Neural cell (in vitro differentiated cells): ENCODE results near the gene RPL38. TPM values are rescaled to one million over a fixed set of nuclear protein-coding genes. Genes with fewer than 3 reads are reported as not detected.

ENCODE experiments used
- H2AFZ ChIP-seq: fragments of 200-600, 300-800 bp; sonication (generic), shearing (Covaris generic); 2 replicates; pipeline ENCODE4 v1.6.0; 2014; ENCODE audit warnings: low read depth, mild to moderate bottlenecking, antibody characterized with exemption, low read length, moderate library complexity
- H3F3A ChIP-seq: fragments of 200-600 bp; shearing (Covaris generic); 2 replicates; pipeline ENCODE4 v1.6.1; 2016; ENCODE audit warnings: mild to moderate bottlenecking, moderate library complexity, mixed read lengths, antibody characterized with exemption, low read length; ENCODE audit not compliant: insufficient read depth, poor library complexity, severe bottlenecking
- H3K27ac ChIP-seq: fragments of 200-600, 300-800 bp; sonication (generic), shearing (Covaris generic); 2 replicates; pipeline ENCODE4 v1.5.1; 2014; ENCODE audit warnings: mild to moderate bottlenecking, low read length, moderate library complexity
- H3K27me3 ChIP-seq: fragments of 300-800, 200-600 bp; sonication (generic), shearing (Covaris generic); 2 replicates; pipeline ENCODE4 v1.6.0; 2014; ENCODE audit warnings: mild to moderate bottlenecking, low read depth, low read length, moderate library complexity; ENCODE audit not compliant: insufficient read depth
- H3K36me3 ChIP-seq: fragments of 300-800, 200-600 bp; sonication (generic), shearing (Covaris generic); 2 replicates; pipeline ENCODE4 v1.5.1; 2014; ENCODE audit warnings: mild to moderate bottlenecking, antibody characterized with exemption, low read length, moderate library complexity; ENCODE audit not compliant: insufficient read depth
- H3K4me2 ChIP-seq: fragments of 300-800, 200-600 bp; sonication (generic), shearing (Covaris generic); 2 replicates; pipeline ENCODE4 v1.6.0; 2014; ENCODE audit warnings: mild to moderate bottlenecking, low read length
- H3K4me3 ChIP-seq: fragments of 300-800, 200-600 bp; sonication (generic), shearing (Covaris generic); 2 replicates; pipeline ENCODE4 v1.5.1; 2014; ENCODE audit warnings: mild to moderate bottlenecking, low read length, moderate library complexity
- H3K79me2 ChIP-seq: fragments of 200-600 bp; shearing (Covaris generic); replicated peaks from 2 replicates; pipeline ENCODE4 v1.6.0; 2014; ENCODE audit warnings: mild to moderate bottlenecking, low read length, moderate library complexity; ENCODE audit not compliant: insufficient read depth
- H3K9ac ChIP-seq: fragments of 300-800, 200-600 bp; sonication (generic), shearing (Covaris generic); 2 replicates; pipeline ENCODE4 v1.6.1; 2016; ENCODE audit warnings: mild to moderate bottlenecking, low read length, mixed read lengths
- H3K9me2 ChIP-seq: fragments of 200-600 bp; shearing (Covaris generic); 2 replicates; pipeline ENCODE4 v1.6.1; 2016; ENCODE audit warnings: mild to moderate bottlenecking, low read length, mixed read lengths; ENCODE audit not compliant: insufficient read depth
- H3K9me3 ChIP-seq: fragments of 200-600, 300-800 bp; sonication (generic), shearing (Covaris generic); 2 replicates; pipeline ENCODE4 v1.6.1; 2016; ENCODE audit warnings: mild to moderate bottlenecking, mixed run types, low read length, moderate library complexity, mixed read lengths
- H4K20me1 ChIP-seq: fragments of 200-600 bp; shearing (Covaris generic); 2 replicates; pipeline ENCODE4 v1.6.1; 2016; ENCODE audit warnings: mild to moderate bottlenecking, mixed run types; ENCODE audit not compliant: insufficient read depth
- CTCF ChIP-seq: fragments of 450-650 bp; IDR thresholded peaks from 2 replicates; pipeline ENCODE4 v1.5.1; 2014; ENCODE audit warnings: antibody characterized with exemption, mild to moderate bottlenecking, moderate library complexity; ENCODE audit not compliant: poor library complexity, severe bottlenecking
- EP300 ChIP-seq: fragments of 450-650 bp; conservative IDR thresholded peaks from 2 replicates; pipeline ENCODE4 v1.6.1; 2014; ENCODE audit warnings: antibody characterized with exemption, mild to moderate bottlenecking, moderate library complexity; ENCODE audit not compliant: poor library complexity, severe bottlenecking
- EZH2 ChIP-seq: fragments of 200-600, 300-800 bp; shearing (Covaris generic), sonication (generic); IDR thresholded peaks from 2 replicates; pipeline ENCODE4 v1.6.1; 2014; ENCODE audit warnings: antibody characterized with exemption, low read length, borderline replicate concordance, mild to moderate bottlenecking; ENCODE audit not compliant: insufficient read depth, poor library complexity, severe bottlenecking
- MXI1 ChIP-seq: fragments of 450-650 bp; conservative IDR thresholded peaks from 2 replicates; pipeline ENCODE4 v1.6.1; 2014; ENCODE audit warnings: antibody characterized with exemption, mild to moderate bottlenecking; ENCODE audit not compliant: poor library complexity, severe bottlenecking
- POLR2AphosphoS5 ChIP-seq: IDR thresholded peaks from 2 replicates; pipeline ENCODE4 v1.6.1; 2012
- RAD21 ChIP-seq: fragments of 450-650 bp; conservative IDR thresholded peaks from 2 replicates; pipeline ENCODE4 v1.6.1; 2014; ENCODE audit warnings: antibody characterized with exemption, mild to moderate bottlenecking, moderate library complexity
- SMC3 ChIP-seq: fragments of 450-650 bp; conservative IDR thresholded peaks from 2 replicates; pipeline ENCODE4 v1.6.1; 2014; ENCODE audit warnings: antibody characterized with exemption, mild to moderate bottlenecking, moderate library complexity; ENCODE audit not compliant: poor library complexity
- TAF1 ChIP-seq: IDR thresholded peaks from 2 replicates; pipeline ENCODE4 v1.6.1; 2012; ENCODE audit warnings: low read depth
- polyA plus RNA-seq: library from polyadenylated mRNA; depleted of rRNA; stranded (reverse); fragments of >200 nt; gene quantifications from 2 replicates; pipeline ENCODE4 v1.2.3, GENCODE V29; 2014
- TF ChIP-seq, protein P1 (sequence below): IDR thresholded peaks from 2 replicates; pipeline ENCODE4 v1.6.1; 2012; ENCODE audit warnings: borderline replicate concordance

RPL38 gene
- polyA plus RNA-seq, 1 donor from 2014 or later, result 378 TPM

- TF ChIP-seq CTCF (no peak), TAF1 (no peak), SMC3 (no peak), RAD21 (no peak)
Observed at GRCh38 chr17:74240618-74241205, 37.2 kb downstream of the RPL38 start (continued).

DNA sequence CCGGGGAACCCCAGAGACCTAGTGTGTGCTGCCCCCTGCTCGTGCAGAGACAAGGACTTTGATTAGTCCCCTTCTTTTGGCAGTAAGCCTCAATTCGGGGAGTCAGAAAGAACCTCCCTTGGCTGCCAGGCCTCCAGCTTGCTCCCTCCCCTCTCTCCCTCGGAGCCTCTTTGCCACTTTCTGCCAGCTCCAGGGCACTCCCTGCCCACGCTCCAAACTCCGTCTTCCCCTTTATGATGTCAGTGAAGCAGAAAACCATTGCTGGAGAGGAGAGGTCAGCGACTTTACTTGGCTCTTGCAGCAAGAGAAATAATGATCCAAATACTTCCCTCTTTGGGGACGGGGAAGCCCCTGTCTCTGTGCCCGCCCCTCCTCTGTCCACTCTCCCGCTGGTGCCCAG lies 38.0 kb downstream of the RPL38 start:
- Histone ChIP-seq H3K79me2 (no peaks in the 10 kb centered on the region), H3K27me3 (peaks cover 12% of the 10 kb centered on the region), H3K9ac (no peak overlapping the region), H2AFZ (no peak overlapping the region), H3K27ac (no peak overlapping the region), H3K9me2 (no peaks in the 10 kb centered on the region), H3K9me3 (no peaks in the 10 kb centered on the region), H3K4me2 (no peak overlapping the region), H4K20me1 (no peaks in the 10 kb centered on the region), H3F3A (no peaks in the 10 kb centered on the region), H3K36me3 (no peaks in the 10 kb centered on the region), H3K4me3 (no peak overlapping the region)
- TF ChIP-seq CTCF, result no peak
- no peak for TF ChIP-seq RAD21
- no peak for TF ChIP-seq SMC3
- no peak for TF ChIP-seq EP300
- no peak for TF ChIP-seq TAF1
- no peak for TF ChIP-seq POLR2AphosphoS5
- TF ChIP-seq, protein P1, sequence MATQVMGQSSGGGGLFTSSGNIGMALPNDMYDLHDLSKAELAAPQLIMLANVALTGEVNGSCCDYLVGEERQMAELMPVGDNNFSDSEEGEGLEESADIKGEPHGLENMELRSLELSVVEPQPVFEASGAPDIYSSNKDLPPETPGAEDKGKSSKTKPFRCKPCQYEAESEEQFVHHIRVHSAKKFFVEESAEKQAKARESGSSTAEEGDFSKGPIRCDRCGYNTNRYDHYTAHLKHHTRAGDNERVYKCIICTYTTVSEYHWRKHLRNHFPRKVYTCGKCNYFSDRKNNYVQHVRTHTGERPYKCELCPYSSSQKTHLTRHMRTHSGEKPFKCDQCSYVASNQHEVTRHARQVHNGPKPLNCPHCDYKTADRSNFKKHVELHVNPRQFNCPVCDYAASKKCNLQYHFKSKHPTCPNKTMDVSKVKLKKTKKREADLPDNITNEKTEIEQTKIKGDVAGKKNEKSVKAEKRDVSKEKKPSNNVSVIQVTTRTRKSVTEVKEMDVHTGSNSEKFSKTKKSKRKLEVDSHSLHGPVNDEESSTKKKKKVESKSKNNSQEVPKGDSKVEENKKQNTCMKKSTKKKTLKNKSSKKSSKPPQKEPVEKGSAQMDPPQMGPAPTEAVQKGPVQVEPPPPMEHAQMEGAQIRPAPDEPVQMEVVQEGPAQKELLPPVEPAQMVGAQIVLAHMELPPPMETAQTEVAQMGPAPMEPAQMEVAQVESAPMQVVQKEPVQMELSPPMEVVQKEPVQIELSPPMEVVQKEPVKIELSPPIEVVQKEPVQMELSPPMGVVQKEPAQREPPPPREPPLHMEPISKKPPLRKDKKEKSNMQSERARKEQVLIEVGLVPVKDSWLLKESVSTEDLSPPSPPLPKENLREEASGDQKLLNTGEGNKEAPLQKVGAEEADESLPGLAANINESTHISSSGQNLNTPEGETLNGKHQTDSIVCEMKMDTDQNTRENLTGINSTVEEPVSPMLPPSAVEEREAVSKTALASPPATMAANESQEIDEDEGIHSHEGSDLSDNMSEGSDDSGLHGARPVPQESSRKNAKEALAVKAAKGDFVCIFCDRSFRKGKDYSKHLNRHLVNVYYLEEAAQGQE, result no peak
- TF ChIP-seq EZH2, result no peak
- TF ChIP-seq MXI1, result no peak
